Psoas muscle (tissue), 8 donors: ENCODE results near the gene DNAJB8. TPM values are rescaled to one million over a fixed set of nuclear protein-coding genes. Genes with fewer than 3 reads are reported as not detected.

ENCODE experiments used
- ATAC-seq, 4 donors: fragments of 200-7000 bp; cut with Tn5 transposase; one replicate each; pipeline ENCODE4 v1.9.1; 2020; ENCODE audit warnings: moderate library complexity in 3 of 4, mild to moderate bottlenecking in 2 of 4
- DNase-seq, 2 donors: peaks; one replicate each; pipeline ENCODE4 v3.0.0-alpha.2; 2020
- H3K27ac ChIP-seq: fragments of 200-600 bp; one replicate; pipeline ENCODE4 v1.8.0; 2022
- H3K27me3 ChIP-seq, 3 donors: fragments of 200-600 bp in 1 of 3; one replicate each; pipeline versions ENCODE4 v1.6.1 to v1.8.0; 2013 to 2022; ENCODE audit warnings: low read length in 2 of 3, mild to moderate bottlenecking in 2 of 3, moderate library complexity in 1 of 3; ENCODE audit not compliant: insufficient read depth in 3 of 3
- H3K36me3 ChIP-seq, 2 donors: fragments of 200-600 bp in 1 of 2; one replicate each; pipeline versions ENCODE4 v1.6.1 to v1.8.0; 2013 to 2022; ENCODE audit warnings: low read depth in 1 of 2, mild to moderate bottlenecking in 1 of 2, moderate library complexity in 1 of 2; ENCODE audit not compliant: insufficient read depth in 1 of 2
- H3K4me1 ChIP-seq: fragments of 200-600 bp; one replicate; pipeline ENCODE4 v1.8.0; 2022
- H3K4me3 ChIP-seq: fragments of 200-600 bp; one replicate; pipeline ENCODE4 v1.8.0; 2022; ENCODE audit warnings: mild to moderate bottlenecking
- H3K9me3 ChIP-seq: fragments of 200-600 bp; one replicate; pipeline ENCODE4 v1.8.0; 2022
- WGBS, 3 donors: extraction: QIAGEN DNeasy Blood & Tissue Kit; methylation state at CpG; one replicate each; pipeline versions ENCODE4 v1.1.6 to v1.1.7; 2013; 5-methylcytosine and 5-hydroxymethylcytosine counted together
- intact Hi-C, 2 donors: fragments of 100-400 bp; cut with DNase I; formaldehyde crosslinking; loops; one replicate each; pipeline versions ENCODE4 v1.11.0 to v1.14.2; 2022
- polyA plus RNA-seq, 3 donors: library from polyadenylated mRNA; stranded (reverse); fragments of 200-250 nt; gene quantifications; one replicate each; pipeline ENCODE4 v1.2.3, GENCODE V29; 2013
- total RNA-seq, 4 donors: library from RNA; stranded (reverse); fragmentation: NEBNext Ultra II Directional in 2 of 4; extraction: Animal tissue kit (Norgen Biotek cat#: 25700) in 2 of 4; gene quantifications; one replicate each; pipeline versions ENCODE4 v1.2.1 to v1.2.4, GENCODE V29; 2021 to 2023
- TF ChIP-seq, protein P1 (sequence below): fragments of 200-600 bp; IDR thresholded peaks from one replicate; pipeline ENCODE4 v1.8.0; 2022; ENCODE audit warnings: antibody characterized with exemption
- donor health status: healthy with polysubstance abuse.
- donor health status: DM: no; HTN: no; CAD: no; lungs with moderate emphysema.
- donor health status: Bipolar disorder and iron deficiency.
- donor health status: healthy.
- donor health status: DM: yes; HTN: yes; CAD: no.
- donor health status: DM: no; HTN: no; CAD: no.
- donor health status: DM: no; HTN: no; CAD: no.
- donor health status: DM: yes; HTN: yes; CAD: no.

The DNAJB8 gene
- total and polyA plus RNA-seq, 7 donors: not detected

DNA sequence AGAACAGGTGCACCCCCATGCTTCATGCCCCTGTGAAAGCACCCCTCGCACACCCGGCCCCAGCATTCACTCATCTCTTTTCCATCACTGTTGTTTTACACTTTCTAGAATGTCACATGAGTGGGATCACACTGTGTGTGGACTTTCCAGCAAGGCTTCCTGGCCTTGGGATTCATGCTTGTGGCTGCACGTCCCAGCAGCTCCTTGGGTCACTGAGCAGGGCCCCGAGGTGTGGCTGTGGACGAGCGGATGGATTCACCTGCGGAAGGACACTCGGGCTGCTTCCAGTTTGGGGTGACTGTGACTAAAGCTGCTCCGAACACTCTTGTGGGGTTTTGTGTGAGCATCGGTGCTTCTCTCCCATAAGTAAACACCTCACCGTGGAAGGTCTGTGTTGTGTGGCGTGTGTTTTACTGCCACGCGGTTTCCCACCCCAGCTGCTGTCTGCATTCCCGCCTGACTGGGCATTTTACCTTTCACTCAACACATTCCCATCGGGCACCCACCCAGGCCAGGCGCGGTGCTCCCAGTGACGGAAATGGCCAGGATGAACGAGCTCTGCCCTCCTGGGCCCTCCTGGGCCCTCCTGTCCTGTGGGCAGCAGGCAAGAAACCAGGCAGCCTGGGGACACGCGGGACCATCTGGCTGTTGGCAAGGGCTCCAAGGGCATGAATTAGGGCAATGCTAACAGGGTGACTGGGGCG is 41.4 kb downstream of the DNAJB8 start:
- H3K27ac ChIP-seq: no peak overlapping the region
- no peak overlapping the region for H3K4me3 ChIP-seq
- no peaks in the 10 kb centered on the region for H3K27me3 ChIP-seq
- TF ChIP-seq, protein P1, sequence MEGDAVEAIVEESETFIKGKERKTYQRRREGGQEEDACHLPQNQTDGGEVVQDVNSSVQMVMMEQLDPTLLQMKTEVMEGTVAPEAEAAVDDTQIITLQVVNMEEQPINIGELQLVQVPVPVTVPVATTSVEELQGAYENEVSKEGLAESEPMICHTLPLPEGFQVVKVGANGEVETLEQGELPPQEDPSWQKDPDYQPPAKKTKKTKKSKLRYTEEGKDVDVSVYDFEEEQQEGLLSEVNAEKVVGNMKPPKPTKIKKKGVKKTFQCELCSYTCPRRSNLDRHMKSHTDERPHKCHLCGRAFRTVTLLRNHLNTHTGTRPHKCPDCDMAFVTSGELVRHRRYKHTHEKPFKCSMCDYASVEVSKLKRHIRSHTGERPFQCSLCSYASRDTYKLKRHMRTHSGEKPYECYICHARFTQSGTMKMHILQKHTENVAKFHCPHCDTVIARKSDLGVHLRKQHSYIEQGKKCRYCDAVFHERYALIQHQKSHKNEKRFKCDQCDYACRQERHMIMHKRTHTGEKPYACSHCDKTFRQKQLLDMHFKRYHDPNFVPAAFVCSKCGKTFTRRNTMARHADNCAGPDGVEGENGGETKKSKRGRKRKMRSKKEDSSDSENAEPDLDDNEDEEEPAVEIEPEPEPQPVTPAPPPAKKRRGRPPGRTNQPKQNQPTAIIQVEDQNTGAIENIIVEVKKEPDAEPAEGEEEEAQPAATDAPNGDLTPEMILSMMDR: no peak
- DNase-seq (peak in 1 of 2 donors; percentile 40), ATAC-seq (peak in 1 of 4 donors; percentile 31)
- H3K4me1 ChIP-seq: peaks cover 3% of the 10 kb centered on the region
- 80 to 88% (median 81%) methylated on average over 23 of the region's 23 CpGs for WGBS, 3 donors
- H3K9me3 ChIP-seq: no peaks in the 10 kb centered on the region
- no peaks in the 10 kb centered on the region for H3K36me3 ChIP-seq
- intact Hi-C loops: loop anchor here in 1 of 2 donors (5.0 kb wide), 2 partner anchors 72 to 182 kb away; no protein-coding TSS in a partner anchor

DNA sequence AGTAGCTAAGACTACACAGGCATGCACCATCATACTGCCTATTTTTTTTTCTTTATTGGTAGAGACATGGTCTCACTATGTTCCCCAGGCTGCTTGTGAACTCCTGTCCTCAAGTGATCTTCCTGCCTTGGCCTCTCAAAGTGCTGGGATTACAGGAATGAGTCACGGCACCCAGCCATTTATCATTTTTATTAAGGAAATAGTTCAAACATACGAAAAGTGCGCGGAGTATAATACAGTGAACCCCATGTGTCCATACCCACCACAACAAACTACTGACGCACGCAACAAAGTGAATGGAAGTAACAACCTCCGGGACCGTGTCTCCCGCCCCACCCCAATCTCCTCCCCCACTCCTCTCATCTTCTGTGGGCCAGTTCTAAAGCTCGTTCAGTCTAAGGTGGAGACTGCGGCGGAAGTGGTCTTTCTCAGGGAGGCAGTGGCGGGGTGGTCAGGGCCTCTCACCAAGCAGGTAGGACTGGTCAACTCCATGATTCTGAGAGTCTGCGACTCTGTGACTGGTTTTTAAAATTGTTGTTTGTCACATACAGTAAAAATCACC is 42.1 kb downstream of the DNAJB8 start:
- ATAC-seq: no peak
- Histone ChIP-seq H3K4me3 (no peak overlapping the region), H3K27me3 (no peaks in the 10 kb centered on the region), H3K36me3 (no peaks in the 10 kb centered on the region), H3K27ac (no peak overlapping the region), H3K4me1 (peaks cover 3% of the 10 kb centered on the region), H3K9me3 (no peaks in the 10 kb centered on the region)
- 86 to 89% (median 88%) methylated on average over 14 of the region's 14 CpGs for WGBS, 3 donors
- intact Hi-C loops: loop anchor here in 1 of 2 donors (5.0 kb wide), 2 partner anchors 73 to 183 kb away; no protein-coding TSS in a partner anchor
- DNase-seq: no peak
- TF ChIP-seq, protein P1: no peak

DNA sequence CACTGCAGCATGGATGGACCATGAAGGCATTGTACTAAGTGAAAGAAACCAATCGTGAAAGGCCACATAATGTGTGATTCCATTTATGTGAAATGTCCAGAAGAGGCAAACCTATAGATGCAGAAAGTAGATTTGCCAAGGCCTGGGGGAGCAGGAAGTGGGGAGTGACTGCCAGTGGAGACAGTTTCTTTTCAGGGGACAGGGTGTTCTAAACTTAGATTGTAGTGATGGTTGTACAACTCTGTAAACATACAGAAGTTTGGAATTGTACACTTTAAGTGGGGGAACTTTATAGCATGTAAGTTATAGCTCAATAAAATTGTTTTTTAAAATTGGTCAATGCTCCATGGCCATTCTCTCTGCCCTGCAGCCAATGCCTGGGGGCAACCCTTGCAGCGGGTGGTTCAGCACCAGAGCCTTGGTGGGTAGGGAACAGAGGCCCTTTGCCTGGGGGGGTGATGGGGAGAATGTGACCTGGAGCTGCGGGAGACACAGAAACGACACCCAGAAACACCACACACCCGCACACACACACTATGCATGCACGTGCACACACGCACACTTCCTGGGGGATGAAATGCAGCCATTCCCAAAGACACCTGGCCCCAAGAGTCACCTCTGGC is 43.1 kb downstream of the DNAJB8 start:
- Histone ChIP-seq H3K27ac (no peak overlapping the region), H3K4me3 (no peak overlapping the region), H3K36me3 (no peaks in the 10 kb centered on the region), H3K27me3 (no peaks in the 10 kb centered on the region), H3K9me3 (no peaks in the 10 kb centered on the region), H3K4me1 (peaks cover 3% of the 10 kb centered on the region)
- ATAC-seq (no peak), DNase-seq (no peak)
- intact Hi-C loops: no loop called here
- TF ChIP-seq, protein P1: no peak
- WGBS, 3 donors: 87 to 94% (median 93%) methylated on average over 7 of the region's 7 CpGs

DNA sequence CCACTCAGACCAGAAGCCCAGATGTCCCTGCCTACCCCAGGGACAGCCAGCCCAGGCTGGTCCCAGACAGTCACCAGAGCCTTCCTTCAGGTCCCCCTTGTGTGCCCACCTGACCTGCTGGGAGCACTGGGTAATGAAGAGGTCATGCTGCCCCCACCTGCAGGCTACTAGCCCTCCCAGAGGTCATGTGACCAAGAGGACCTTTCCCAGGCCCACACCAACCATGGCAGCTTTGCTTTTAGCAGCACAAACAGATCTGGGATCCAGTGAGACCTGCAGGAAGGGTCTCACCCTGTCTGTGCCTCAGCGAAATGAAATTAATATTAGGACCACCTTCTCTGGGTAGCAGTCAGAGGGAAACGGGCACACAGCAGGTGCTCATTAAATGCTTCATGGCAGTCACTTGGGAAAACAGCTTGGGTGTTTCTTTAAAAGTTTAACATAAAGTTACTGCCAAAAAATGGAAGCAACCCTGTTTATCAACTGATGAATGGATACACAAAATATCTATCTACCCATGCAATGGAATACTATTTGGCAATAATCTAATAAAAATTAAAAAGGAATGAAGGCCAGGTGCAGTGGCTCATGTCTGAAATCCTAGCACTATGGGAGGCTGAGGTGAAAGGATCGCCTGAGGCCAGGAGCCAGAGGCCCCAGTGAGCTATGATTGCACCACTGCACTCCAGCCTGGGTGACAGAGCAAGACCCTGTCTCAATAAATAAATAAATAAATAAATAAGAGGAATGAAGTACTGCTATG is 43.7 kb downstream of the DNAJB8 start:
- DNase-seq (no peak), ATAC-seq (no peak)
- TF ChIP-seq, protein P1: no peak
- no peaks in the 10 kb centered on the region for H3K9me3 ChIP-seq
- H3K27me3 ChIP-seq: no peaks in the 10 kb centered on the region
- peaks cover 3% of the 10 kb centered on the region for H3K4me1 ChIP-seq
- H3K4me3 ChIP-seq: no peak overlapping the region
- intact Hi-C loops: no loop called here
- H3K36me3 ChIP-seq: no peaks in the 10 kb centered on the region
- no peak overlapping the region for H3K27ac ChIP-seq
- 88 to 92% (median 92%) methylated on average over 3 of the region's 3 CpGs for WGBS, 3 donors
